ENCODE results near the gene SCFD2. TPM values are rescaled to one million over a fixed set of nuclear protein-coding genes. Genes with fewer than 3 reads are reported as not detected.

SCFD2 gene
- total and polyA plus RNA-seq, 2 of the 8 experiments (the other 6 are each of a cell fraction or from before 2014, with no cell fraction given) = 6.2 to 10.2 TPM

GRCh38 chr4:52915191-52915590 lies 450.7 kb downstream of the SCFD2 start:
- Histone ChIP-seq H3K14ac (ENCODE audit: insufficient read length) (no peak overlapping the region), H3K4ac (replicated peaks; ENCODE audit: insufficient read length, low read depth, low read length) (no peak overlapping the region), H4K8ac (ENCODE audit: extremely low read depth, insufficient read depth, low read length) (no peak overlapping the region), H3K9ac (replicated peaks in 1 of 4; ENCODE audit: extremely low read depth in 1 of 4, low read depth in 3 of 4, low read length in 3 of 4) (no peak overlapping the region), H3K9me3 (ENCODE audit: insufficient read depth in 2 of 2, low read depth in 1 of 2, low read length in 1 of 2) (no peaks in the 10 kb centered on the region), H4K91ac (replicated peaks; ENCODE audit: insufficient read length, low read length) (no peak overlapping the region), H3K4me2 (ENCODE audit: insufficient read depth in 1 of 2, low read depth in 2 of 2, low read length in 2 of 2) (no peak overlapping the region), H3K79me1 (ENCODE audit: low read depth, low read length) (no peaks in the 10 kb centered on the region), H2AK5ac (ENCODE audit: low read depth, low read length) (no peak overlapping the region), H3K56ac (replicated peaks; ENCODE audit: insufficient read length, low read depth, low read length) (no peak overlapping the region), H2BK15ac (ENCODE audit: low read length) (no peak overlapping the region), H3K27ac (ENCODE audit: low read depth, low read length) (no peak overlapping the region), H2BK20ac (ENCODE audit: low read length) (no peak overlapping the region), H3K4me1 (replicated peaks in 1 of 4; ENCODE audit: control insufficient read depth in 3 of 4, insufficient read depth in 4 of 4, low read length in 3 of 4) (peaks cover 0 to 7% (median 2%) of the 10 kb centered on the region in 4 experiments; a peak in 2 of 7 replicates), H2BK120ac (replicated peaks; ENCODE audit: low read depth, low read length) (no peak overlapping the region), H3K18ac (ENCODE audit: extremely low read depth, low read length) (no peak overlapping the region), H3K23me2 (ENCODE audit: low read depth, low read length) (no peaks in the 10 kb centered on the region), H4K20me1 (replicated peaks in 1 of 2; ENCODE audit: control insufficient read depth in 1 of 2, insufficient read depth in 2 of 2, low read length in 2 of 2) (no peaks in the 10 kb centered on the region), H3K27me3 (replicated peaks in 1 of 4; ENCODE audit: control insufficient read depth in 3 of 4, extremely low read depth in 1 of 4, insufficient read depth in 3 of 4, low read length in 3 of 4) (no peaks in the 10 kb centered on the region), H4K5ac (ENCODE audit: insufficient read length, low read depth, low read length) (no peak overlapping the region), H2BK5ac (ENCODE audit: low read depth, low read length) (no peak overlapping the region), H2BK12ac (ENCODE audit: low read depth, low read length) (no peak overlapping the region), H3K79me2 (ENCODE audit: control insufficient read depth in 1 of 2, insufficient read depth in 2 of 2, low read length in 2 of 2) (no peaks in the 10 kb centered on the region), H3K36me3 (ENCODE audit: control insufficient read depth in 2 of 4, insufficient read depth in 4 of 4, low read length in 3 of 4) (no peaks in the 10 kb centered on the region), H2AFZ (ENCODE audit: low read length) (no peak overlapping the region), H3K4me3 (ENCODE audit: extremely low read depth in 1 of 4, insufficient read depth in 2 of 4, low read depth in 3 of 4, low read length in 4 of 4) (no peak overlapping the region), H3K23ac (ENCODE audit: insufficient read length) (no peak overlapping the region)
- ChIA-PET POLR2A (ENCODE audit: partially characterized antibody) (interaction anchor here (1.0 to 1.8 kb wide), 3 partner anchors 17 to 194 kb away, joined by 3 to 4 read pairs (median 3); no protein-coding TSS in a partner anchor), CTCF (ENCODE audit: partially characterized antibody) (interaction anchor here (0.6 to 1.8 kb wide), 12 partner anchors 8 to 370 kb away, joined by 3 to 6 read pairs (median 4); no protein-coding TSS in a partner anchor)
- TF ChIP-seq NANOG (IDR thresholded peaks at IDR 0.05; ENCODE audit: insufficient read depth, low read depth, low read length, poor library complexity, severe bottlenecking) = no peak
- TF ChIP-seq POU5F1 (IDR thresholded peaks at IDR 0.05; ENCODE audit: low read depth, low read length) = no peak
- no peak for TF ChIP-seq YY1 (IDR thresholded peaks at IDR 0.05; ENCODE audit: low read depth, low read length)
- DNase-seq (ENCODE audit: low read depth in 1 of 2, low spot score in 2 of 2) (no peak), FAIRE-seq (no peak)

All from H1 (cell line).